Islet precursor cell (in vitro differentiated cells): ENCODE measurements around the gene IGSF9B.

Source experiments
- DNase-seq: peaks from one replicate; pipeline ENCODE4 v3.0.0-alpha.2; 2018

Gene IGSF9B

GRCh38 chr11:133982876-133983275 lies 26.1 kb upstream of the IGSF9B start:
- DNase-seq, result no peak

- no peak for DNase-seq
Measured at GRCh38 chr11:133982151-133982550, 25.4 kb upstream of the IGSF9B start.

GRCh38 chr11:133981156-133981555 lies 24.4 kb upstream of the IGSF9B start:
- no peak for DNase-seq

GRCh38 chr11:133980665-133981064 lies 23.9 kb upstream of the IGSF9B start:
- DNase-seq, result no peak

GRCh38 chr11:133978794-133979193 lies 22.0 kb upstream of the IGSF9B start:
- no peak for DNase-seq

- DNase-seq, result no peak
Measured at GRCh38 chr11:133977067-133977677, 20.4 kb upstream of the IGSF9B start.

- DNase-seq, result no peak
Measured at GRCh38 chr11:133975488-133975849, 18.7 kb upstream of the IGSF9B start.

- no peak for DNase-seq
Measured at GRCh38 chr11:133974836-133975487, 18.2 kb upstream of the IGSF9B start.

- no peak for DNase-seq
Measured at GRCh38 chr11:133971881-133972280, 15.1 kb upstream of the IGSF9B start.

GRCh38 chr11:133969112-133969511 lies 12.3 kb upstream of the IGSF9B start:
- DNase-seq, result no peak

- peak; percentile 78 for DNase-seq
Measured at GRCh38 chr11:133968300-133968699, 11.5 kb upstream of the IGSF9B start.

GRCh38 chr11:133967599-133968238 lies 11.0 kb upstream of the IGSF9B start:
- no peak for DNase-seq

- no peak for DNase-seq
Measured at GRCh38 chr11:133966921-133967598, 10.3 kb upstream of the IGSF9B start.

GRCh38 chr11:133966172-133966651 lies 9.4 kb upstream of the IGSF9B start:
- DNase-seq, result no peak

- no peak for DNase-seq
Measured at GRCh38 chr11:133965031-133965601, 8.3 kb upstream of the IGSF9B start.

GRCh38 chr11:133964356-133964755 lies 7.6 kb upstream of the IGSF9B start:
- DNase-seq, result no peak

GRCh38 chr11:133961890-133962289 lies 5.1 kb upstream of the IGSF9B start:
- DNase-seq, result no peak

GRCh38 chr11:133957900-133958299 lies 1.1 kb upstream of the IGSF9B start:
- no peak for DNase-seq

GRCh38 chr11:133955945-133956421 lies 785 bp downstream of the IGSF9B start:
- no peak for DNase-seq

- DNase-seq, result no peak
Measured at GRCh38 chr11:133955081-133955891, 1.5 kb downstream of the IGSF9B start.

GRCh38 chr11:133953999-133954398 lies 2.8 kb downstream of the IGSF9B start:
- DNase-seq, result no peak

- DNase-seq, result no peak
Measured at GRCh38 chr11:133953547-133953946, 3.2 kb downstream of the IGSF9B start.
